ENCODE data around the gene GMPPB. TPM values are rescaled to one million over a fixed set of nuclear protein-coding genes. Genes with fewer than 3 reads are reported as not detected.

GMPPB gene
- polyA plus RNA-seq, 3 donors: 14.7 to 17.6 (median 17.6) TPM

DNA sequence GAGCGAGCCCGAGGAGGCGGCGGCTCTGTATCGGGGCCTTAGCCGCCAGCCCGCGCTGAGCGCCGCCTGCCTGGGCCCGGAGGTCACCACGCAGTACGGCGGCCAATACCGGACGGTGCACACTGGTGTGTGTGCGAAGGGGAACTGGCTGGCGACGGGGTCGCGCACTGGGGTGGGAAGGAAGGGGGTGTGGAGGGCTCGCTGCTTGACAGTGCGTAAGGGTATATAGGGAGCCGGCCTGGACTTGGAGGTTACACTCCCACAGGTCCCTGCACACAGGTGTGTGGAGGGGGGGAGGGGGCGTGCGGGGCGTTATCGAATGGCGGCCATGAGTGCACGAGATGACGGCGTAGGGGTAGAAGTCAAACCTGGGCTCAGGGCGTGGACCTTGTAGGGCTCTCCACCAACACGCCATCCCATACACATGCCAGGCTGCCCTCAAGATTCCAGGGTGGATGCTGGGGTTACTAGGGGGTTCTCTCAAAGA is 49.2 kb downstream of the GMPPB start:
- Histone ChIP-seq H3K27me3 (ENCODE audit: control insufficient read depth in 2 of 2, insufficient read depth in 2 of 2, low read length in 2 of 2) (no peaks in the 10 kb centered on the region), H3K4me2 (replicated peaks; ENCODE audit: extremely low read depth, low read length, poor library complexity, severe bottlenecking) (peak overlapping the region; percentile 81), H3K36me3 (replicated peaks in 1 of 2; ENCODE audit: control insufficient read depth in 1 of 2, insufficient read depth in 2 of 2, low read length in 2 of 2) (peaks cover 40% of the 10 kb centered on the region in 2 donors), H3K79me2 (ENCODE audit: insufficient read depth, low read length) (peaks cover 13% of the 10 kb centered on the region), H2AFZ (ENCODE audit: insufficient read depth, low read depth, low read length, poor library complexity, severe bottlenecking) (peak overlapping the region; percentile 80), H3K4me3 (replicated peaks in 1 of 3; ENCODE audit: low read depth in 2 of 3, low read length in 3 of 3) (peak overlapping the region; percentile 63 to 82 (median 74)), H3K27ac (ENCODE audit: low read depth in 1 of 2, low read length in 2 of 2) (peak overlapping the region; percentile 9 to 97), H3K4me1 (ENCODE audit: control insufficient read depth in 1 of 2, insufficient read depth in 2 of 2, low read length in 2 of 2) (peaks cover 17 to 21% of the 10 kb centered on the region in 2 donors), H3K9ac (ENCODE audit: insufficient read depth, low read length, poor library complexity, severe bottlenecking) (peak overlapping the region; percentile 92), H3K9me3 (replicated peaks in 1 of 2; ENCODE audit: control insufficient read depth in 1 of 2, insufficient read depth in 1 of 2, low read length in 2 of 2) (peaks cover 0 to 6% of the 10 kb centered on the region in 2 donors), H4K20me1 (ENCODE audit: insufficient read depth, low read length) (peaks cover 26% of the 10 kb centered on the region)
- TF ChIP-seq, protein P1, sequence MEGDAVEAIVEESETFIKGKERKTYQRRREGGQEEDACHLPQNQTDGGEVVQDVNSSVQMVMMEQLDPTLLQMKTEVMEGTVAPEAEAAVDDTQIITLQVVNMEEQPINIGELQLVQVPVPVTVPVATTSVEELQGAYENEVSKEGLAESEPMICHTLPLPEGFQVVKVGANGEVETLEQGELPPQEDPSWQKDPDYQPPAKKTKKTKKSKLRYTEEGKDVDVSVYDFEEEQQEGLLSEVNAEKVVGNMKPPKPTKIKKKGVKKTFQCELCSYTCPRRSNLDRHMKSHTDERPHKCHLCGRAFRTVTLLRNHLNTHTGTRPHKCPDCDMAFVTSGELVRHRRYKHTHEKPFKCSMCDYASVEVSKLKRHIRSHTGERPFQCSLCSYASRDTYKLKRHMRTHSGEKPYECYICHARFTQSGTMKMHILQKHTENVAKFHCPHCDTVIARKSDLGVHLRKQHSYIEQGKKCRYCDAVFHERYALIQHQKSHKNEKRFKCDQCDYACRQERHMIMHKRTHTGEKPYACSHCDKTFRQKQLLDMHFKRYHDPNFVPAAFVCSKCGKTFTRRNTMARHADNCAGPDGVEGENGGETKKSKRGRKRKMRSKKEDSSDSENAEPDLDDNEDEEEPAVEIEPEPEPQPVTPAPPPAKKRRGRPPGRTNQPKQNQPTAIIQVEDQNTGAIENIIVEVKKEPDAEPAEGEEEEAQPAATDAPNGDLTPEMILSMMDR (IDR thresholded peaks at IDR 0.05): no peak
- peaks cover 34 to 41% of the 10 kb centered on the region in 2 donors for H3K36me3 Mint-ChIP-seq
- H3K27me3 Mint-ChIP-seq (ENCODE audit: low read depth in 3 of 3): peaks cover 1 to 7% (median 6%) of the 10 kb centered on the region in 3 donors
- peak overlapping the region; percentile 84 to 85 for H3K4me3 Mint-ChIP-seq
- H3K9me3 Mint-ChIP-seq: peaks cover 0 to 10% (median 3%) of the 10 kb centered on the region in 7 donors
- intact Hi-C loops (cut with micrococcal nuclease): loop anchor here (1.0 to 10.0 kb wide), 4 partner anchors 50 to 202 kb away; partner anchors contain the start of genes GMPPB (in 2 of the 2) and DAG1 (in 1 of the 2)
- 0% methylated on average over 22 of the region's 34 CpGs for WGBS (ENCODE audit: insufficient coverage)
- H3K4me1 Mint-ChIP-seq: peaks cover 28% of the 10 kb centered on the region
- H3K27ac Mint-ChIP-seq: peak overlapping the region in 5 of 7 donors; percentile 43 to 99 (median 97)
- no peak for DNase-seq

DNA sequence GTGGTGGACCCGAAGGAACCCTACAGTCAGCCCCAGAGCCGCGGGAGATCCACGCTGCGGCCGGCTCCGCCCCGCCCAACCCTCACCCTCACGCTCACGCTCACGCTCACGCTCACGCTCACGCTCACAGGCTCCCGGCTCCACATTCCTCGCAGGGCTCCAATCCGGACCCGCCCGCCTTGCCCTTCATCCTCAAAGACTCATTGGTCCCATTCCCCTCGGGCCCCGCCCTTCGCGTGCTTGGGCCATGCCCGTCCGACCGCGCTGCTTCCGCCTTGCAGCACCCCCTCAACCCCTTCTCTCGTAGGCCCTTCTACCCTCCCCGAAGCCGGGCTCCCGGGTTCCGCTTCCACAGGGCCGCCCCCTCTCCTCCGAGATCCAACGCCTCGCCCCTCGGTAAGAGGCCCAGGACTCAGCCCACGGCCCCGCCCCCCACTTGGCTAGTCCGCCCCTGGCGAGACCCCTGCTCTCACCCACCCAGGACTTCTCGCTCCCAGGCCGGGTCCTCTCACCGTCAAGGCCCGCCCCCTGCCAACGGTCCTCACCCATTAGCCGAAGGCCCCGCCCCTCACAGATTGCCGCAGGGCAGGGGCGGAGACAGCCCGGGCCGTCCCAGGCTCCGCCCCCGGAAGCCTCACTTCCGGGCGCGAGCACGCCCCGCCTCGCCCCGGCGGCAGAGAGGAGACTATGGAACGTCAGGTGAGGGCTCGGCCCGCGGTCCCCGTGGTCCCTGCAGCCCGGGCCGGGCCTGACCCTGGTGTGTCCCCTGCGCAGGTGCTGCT is 49.8 kb downstream of the GMPPB start, which contains the start of gene APEH:
Gene APEH (plus strand): TSS at position 637 of the 782 bp plus-strand sequence. CDS start 51 bp downstream, at position 688.
- Histone ChIP-seq H2AFZ (ENCODE audit: insufficient read depth, low read depth, low read length, poor library complexity, severe bottlenecking) (peak within 1 kb of the TSS; percentile 80), H3K4me1 (ENCODE audit: control insufficient read depth in 1 of 2, insufficient read depth in 2 of 2, low read length in 2 of 2) (peaks cover 17 to 21% of the 10 kb centered on the region in 2 donors), H4K20me1 (ENCODE audit: insufficient read depth, low read length) (peaks cover 26% of the 10 kb centered on the region), H3K79me2 (ENCODE audit: insufficient read depth, low read length) (peaks cover 13% of the 10 kb centered on the region), H3K27ac (ENCODE audit: low read depth in 1 of 2, low read length in 2 of 2) (peak within 1 kb of the TSS; percentile 96 to 97), H3K36me3 (replicated peaks in 1 of 2; ENCODE audit: control insufficient read depth in 1 of 2, insufficient read depth in 2 of 2, low read length in 2 of 2) (peaks cover 34% of the 10 kb centered on the region in 2 donors), H3K9me3 (replicated peaks in 1 of 2; ENCODE audit: control insufficient read depth in 1 of 2, insufficient read depth in 1 of 2, low read length in 2 of 2) (peaks cover 0 to 6% of the 10 kb centered on the region in 2 donors), H3K4me2 (replicated peaks; ENCODE audit: extremely low read depth, low read length, poor library complexity, severe bottlenecking) (peak within 1 kb of the TSS; percentile 81), H3K4me3 (replicated peaks in 1 of 3; ENCODE audit: low read depth in 2 of 3, low read length in 3 of 3) (peak within 1 kb of the TSS; percentile 63 to 82 (median 74)), H3K27me3 (ENCODE audit: control insufficient read depth in 2 of 2, insufficient read depth in 2 of 2, low read length in 2 of 2) (no peaks in the 10 kb centered on the region), H3K9ac (ENCODE audit: insufficient read depth, low read length, poor library complexity, severe bottlenecking) (peak within 1 kb of the TSS; percentile 92)
- under 1% methylated on average over 70 of the region's 71 CpGs for WGBS (ENCODE audit: insufficient coverage)
- peak; percentile 98 to 99 (median 99) for DNase-seq
- H3K9me3 Mint-ChIP-seq: peaks cover 0 to 10% (median 3%) of the 10 kb centered on the region in 7 donors
- intact Hi-C loops (cut with micrococcal nuclease): loop anchor here (1.0 to 10.0 kb wide), 4 partner anchors 51 to 202 kb away; partner anchors contain the start of genes GMPPB (in 2 of the 2) and DAG1 (in 1 of the 2)
- H3K27me3 Mint-ChIP-seq (ENCODE audit: low read depth in 3 of 3): peaks cover 4 to 10% (median 6%) of the 10 kb centered on the region in 3 donors
- H3K36me3 Mint-ChIP-seq: peaks cover 31 to 35% of the 10 kb centered on the region in 2 donors
- H3K27ac Mint-ChIP-seq: peak within 1 kb of the TSS; percentile 93 to 99 (median 98)
- peak within 1 kb of the TSS; percentile 84 to 91 for H3K4me3 Mint-ChIP-seq
- TF ChIP-seq, protein P1 (IDR thresholded peaks at IDR 0.05): no peak
- peaks cover 28% of the 10 kb centered on the region for H3K4me1 Mint-ChIP-seq

Measured in CD14-positive monocyte (primary cell).